ENCODE measurements around the gene ZNF423.

GRCh38 chr16:49552313-49552928, 303.5 kb downstream of the ZNF423 start:
- TF ChIP-seq CTCF (IDR thresholded peaks at IDR 0.05; ENCODE audit: low read length) (no peak), EZH2 (IDR thresholded peaks at IDR 0.05; ENCODE audit: borderline replicate concordance, low read length) (no peak)
